ENCODE results near the gene TCF15. TPM values are rescaled to one million over a fixed set of nuclear protein-coding genes. Genes with fewer than 3 reads are reported as not detected.

Gene TCF15
- total and polyA plus RNA-seq, 2 of the 13 experiments (the other 11 are each of a cell fraction or from before 2014, with no cell fraction given): not detected

- TF ChIP-seq, protein P1, sequence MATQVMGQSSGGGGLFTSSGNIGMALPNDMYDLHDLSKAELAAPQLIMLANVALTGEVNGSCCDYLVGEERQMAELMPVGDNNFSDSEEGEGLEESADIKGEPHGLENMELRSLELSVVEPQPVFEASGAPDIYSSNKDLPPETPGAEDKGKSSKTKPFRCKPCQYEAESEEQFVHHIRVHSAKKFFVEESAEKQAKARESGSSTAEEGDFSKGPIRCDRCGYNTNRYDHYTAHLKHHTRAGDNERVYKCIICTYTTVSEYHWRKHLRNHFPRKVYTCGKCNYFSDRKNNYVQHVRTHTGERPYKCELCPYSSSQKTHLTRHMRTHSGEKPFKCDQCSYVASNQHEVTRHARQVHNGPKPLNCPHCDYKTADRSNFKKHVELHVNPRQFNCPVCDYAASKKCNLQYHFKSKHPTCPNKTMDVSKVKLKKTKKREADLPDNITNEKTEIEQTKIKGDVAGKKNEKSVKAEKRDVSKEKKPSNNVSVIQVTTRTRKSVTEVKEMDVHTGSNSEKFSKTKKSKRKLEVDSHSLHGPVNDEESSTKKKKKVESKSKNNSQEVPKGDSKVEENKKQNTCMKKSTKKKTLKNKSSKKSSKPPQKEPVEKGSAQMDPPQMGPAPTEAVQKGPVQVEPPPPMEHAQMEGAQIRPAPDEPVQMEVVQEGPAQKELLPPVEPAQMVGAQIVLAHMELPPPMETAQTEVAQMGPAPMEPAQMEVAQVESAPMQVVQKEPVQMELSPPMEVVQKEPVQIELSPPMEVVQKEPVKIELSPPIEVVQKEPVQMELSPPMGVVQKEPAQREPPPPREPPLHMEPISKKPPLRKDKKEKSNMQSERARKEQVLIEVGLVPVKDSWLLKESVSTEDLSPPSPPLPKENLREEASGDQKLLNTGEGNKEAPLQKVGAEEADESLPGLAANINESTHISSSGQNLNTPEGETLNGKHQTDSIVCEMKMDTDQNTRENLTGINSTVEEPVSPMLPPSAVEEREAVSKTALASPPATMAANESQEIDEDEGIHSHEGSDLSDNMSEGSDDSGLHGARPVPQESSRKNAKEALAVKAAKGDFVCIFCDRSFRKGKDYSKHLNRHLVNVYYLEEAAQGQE (IDR thresholded peaks at IDR 0.05; ENCODE audit: borderline replicate concordance in 1 of 2, low read depth in 1 of 2, low read length in 2 of 2): peak in 1 of 2 experiments; percentile 52; a peak in 2 of 4 replicates
- TF ChIP-seq HIC2 (CRISPR knock-in tag; IDR thresholded peaks at IDR 0.05; ENCODE audit: low read depth) (no peak), ZNF720 (CRISPR knock-in tag; IDR thresholded peaks at IDR 0.05) (no peak), ZNF589 (CRISPR knock-in tag; conservative IDR thresholded peaks at IDR 0.05) (no peak), ZNF350 (CRISPR knock-in tag; IDR thresholded peaks at IDR 0.05; ENCODE audit: borderline replicate concordance, low read depth) (peak; percentile 87), ARHGAP35 (CRISPR knock-in tag; IDR thresholded peaks at IDR 0.05; ENCODE audit: borderline replicate concordance) (peak; percentile 63; the same call in 1 of the 2 replicates), NR3C1 (CRISPR knock-in tag; IDR thresholded peaks at IDR 0.05) (no peak), HMG20A (CRISPR knock-in tag; IDR thresholded peaks at IDR 0.05; ENCODE audit: borderline replicate concordance) (no peak), MNT (IDR thresholded peaks at IDR 0.05) (peak; percentile 43; the same call in 1 of the 2 replicates), ZKSCAN1 (IDR thresholded peaks at IDR 0.05; ENCODE audit: low read length) (peak; percentile 51; the same call in 1 of the 2 replicates), PPARG (CRISPR knock-in tag; conservative IDR thresholded peaks at IDR 0.05) (peak; percentile 47; the same call in 1 of the 2 replicates), HMGXB3 (CRISPR knock-in tag; IDR thresholded peaks at IDR 0.05; ENCODE audit: borderline replicate concordance) (peak; percentile 60; the same call in 1 of the 2 replicates), NCOA2 (CRISPR knock-in tag; IDR thresholded peaks at IDR 0.05) (peak; percentile 57; the same call in 1 of the 2 replicates), RFX5 (IDR thresholded peaks at IDR 0.05; ENCODE audit: low read depth, low read length) (no peak; the same call in 1 of the 2 replicates), BCL3 (CRISPR knock-in tag; IDR thresholded peaks at IDR 0.05) (peak; percentile 96)
These were observed 35.4 kb upstream of the TCF15 start (continued) for GRCh38 chr20:645318-646106.

Data from HepG2 (cell line).